K562 (cell line): ENCODE data around the gene GPR25. TPM values are rescaled to one million over a fixed set of nuclear protein-coding genes. Genes with fewer than 3 reads are reported as not detected.

Experiments used
- ATAC-seq: fragments of 200-7000 bp; cut with Tn5 transposase; 3 replicates; pipeline ENCODE4 v1.9.1; 2020; ENCODE audit warnings: moderate library complexity
- BruUV-seq: library from RNA; stranded (reverse); fragments of 400-500 nt; replicated peaks from 2 replicates; lab custom pipeline; 2021; lab: Mats Ljungman, UMichigan
- CTCF ChIA-PET: fragments of 300-600 bp; formaldehyde crosslinking; extraction: SDS; loops from one replicate; lab custom pipeline; 2021; ENCODE audit warnings: low intra/inter-chr PET ratio; lab: Yijun Ruan, JAX
- POLR2A ChIA-PET: fragments of 300-600, 350-650 bp; sonication (Branson Sonifier 250); formaldehyde crosslinking; extraction: SDS; loops from one replicate; lab custom pipeline; 2021; ENCODE audit warnings: antibody characterized with exemption, inconsistent platforms; lab: Yijun Ruan, JAX
- DNase-seq, 4 experiments: peaks; one replicate each; pipeline versions ENCODE4 v3.0.0 to v3.0.0-alpha.2; 2011 to 2018; ENCODE audit warnings: low spot score in 3 of 4, mixed read lengths in 3 of 4; ENCODE audit errors: extremely low read depth in 1 of 4
- FAIRE-seq: peaks from 2 replicates; lab custom pipeline; 2011; peaks lifted over from hg19 to GRCh38; lab: Jason Lieb, UNC
- H2AFZ ChIP-seq: 2 replicates; pipeline ENCODE4 v1.6.0; 2011; ENCODE audit warnings: low read depth, low read length, control low read depth, inconsistent platforms
- H3K27ac ChIP-seq: fragments of 200-600 bp; 3 replicates; pipeline ENCODE4 v1.8.0; 2011; ENCODE audit warnings: low read depth, mild to moderate bottlenecking, control low read depth, inconsistent platforms, low read length, moderate library complexity, mixed read lengths; ENCODE audit errors: extremely low read depth
- H3K27me3 ChIP-seq, 2 experiments: fragments of 300-600 bp in 1 of 2; 2 replicates in 1 of 2; 3 replicates in 1 of 2; pipeline versions ENCODE4 v1.6.0 to v1.8.0; 2011; ENCODE audit warnings: inconsistent platforms in 2 of 2, low read length in 2 of 2, mild to moderate bottlenecking in 1 of 2, mixed read lengths in 1 of 2, moderate library complexity in 1 of 2; ENCODE audit not compliant: control insufficient read depth in 2 of 2, insufficient read depth in 2 of 2
- H3K36me3 ChIP-seq: fragments of 300-600 bp; 3 replicates; pipeline ENCODE4 v1.8.0; 2011; ENCODE audit warnings: mild to moderate bottlenecking, low read length, inconsistent platforms; ENCODE audit not compliant: control insufficient read depth, insufficient read depth
- H3K4me1 ChIP-seq, 2 experiments: fragments of 200-600 bp in 1 of 2; replicated peaks in 1 of 2; 2 replicates in 1 of 2; 3 replicates in 1 of 2; pipeline versions ENCODE4 v1.5.1 to v1.8.0; 2011; ENCODE audit warnings: inconsistent platforms in 2 of 2, low read length in 2 of 2, mild to moderate bottlenecking in 1 of 2, mixed read lengths in 1 of 2, moderate library complexity in 1 of 2; ENCODE audit not compliant: control insufficient read depth in 2 of 2, insufficient read depth in 2 of 2
- H3K4me2 ChIP-seq: 2 replicates; pipeline ENCODE4 v1.6.1; 2011; ENCODE audit warnings: low read length, control low read depth, inconsistent platforms, mixed read lengths; ENCODE audit not compliant: insufficient read depth
- H3K4me3 ChIP-seq: fragments of 200-600 bp; sonication (generic), shearing (Covaris generic); 2 replicates; pipeline ENCODE4 v1.5.1; 2016; ENCODE audit warnings: control low read depth, inconsistent platforms
- H3K79me2 ChIP-seq: fragments of 200-600 bp; 3 replicates; pipeline ENCODE4 v1.8.0; 2011; ENCODE audit warnings: low read length, inconsistent platforms; ENCODE audit not compliant: control insufficient read depth, insufficient read depth
- H3K9ac ChIP-seq, 2 experiments: 2 replicates each; pipeline versions ENCODE4 v1.6.0 to v1.6.1; 2011; ENCODE audit warnings: low read depth in 2 of 2, low read length in 2 of 2, control low read depth in 1 of 2, inconsistent platforms in 1 of 2, mild to moderate bottlenecking in 1 of 2, mixed read lengths in 1 of 2; ENCODE audit not compliant: insufficient read depth in 1 of 2
- H3K9me1 ChIP-seq: one replicate; pipeline ENCODE4 v1.6.0; 2011; ENCODE audit warnings: inconsistent platforms, mild to moderate bottlenecking, low read length, moderate library complexity; ENCODE audit not compliant: control insufficient read depth, insufficient read depth
- H3K9me3 ChIP-seq: replicated peaks from 2 replicates; pipeline ENCODE4 v1.5.1; 2011; ENCODE audit warnings: low read depth, low read length, inconsistent platforms; ENCODE audit not compliant: control insufficient read depth, insufficient read depth
- H4K20me1 ChIP-seq: replicated peaks from 2 replicates; pipeline ENCODE4 v1.6.1; 2011; ENCODE audit warnings: low read length, inconsistent platforms, mixed read lengths; ENCODE audit not compliant: control insufficient read depth, insufficient read depth
- HMGXB4 ChIP-seq: sonication (generic); formaldehyde crosslinking; IDR thresholded peaks from 2 replicates; pipeline ENCODE4 v1.8.1; 2023; ENCODE audit warnings: mild to moderate bottlenecking, missing genetic modification reagents
- WGBS: fragments of 100-300 bp; shearing (Covaris generic); methylation state at CpG from one replicate; pipeline ENCODE4 v1.1.6; 2016; ENCODE audit warnings: low coverage, mixed read lengths; ENCODE audit not compliant: insufficient coverage; ENCODE audit errors: missing lambda C conversion rate; 5-methylcytosine and 5-hydroxymethylcytosine counted together
- in situ Hi-C: fragments of 300-500 bp; cut with MboI; formaldehyde crosslinking; loops from 4 replicates; pipeline ENCODE4 v1.15.0; 2018; ENCODE audit warnings: inconsistent platforms, mixed read lengths
- intact Hi-C: fragments of 100-400 bp; cut with micrococcal nuclease; formaldehyde crosslinking; loops from 2 replicates; pipeline ENCODE4 v1.14.2; 2022
- polyA plus RNA-seq, 8 experiments: library from polyadenylated mRNA; depleted of rRNA in 4 of 8; stranded (reverse) in 5 of 8; unstranded in 3 of 8; fragments of >200 nt; fragmentation: Nextera tagmentation in 2 of 8; fragmentation: Illumina TruSeq in 1 of 8; extraction: Ambion mirVana in 2 of 8; extraction: Trizol in 1 of 8; gene quantifications; 2 replicates each; pipeline versions ENCODE4 v1.2.1 to v1.2.3, GENCODE V29; 2011 to 2014; ENCODE audit warnings: inconsistent platforms in 1 of 8, missing spikeins in 1 of 8
- total RNA-seq, 7 experiments: library from RNA; depleted of rRNA in 6 of 7; stranded (reverse); fragments of >200 nt in 6 of 7; fragmentation: Illumina TruSeq in 2 of 7; extraction: Trizol in 2 of 7; gene quantifications; 2 replicates each; pipeline versions ENCODE4 v1.2.1 to v1.2.3, GENCODE V29; 2011 to 2021; ENCODE audit warnings: low replicate concordance in 1 of 7

Gene GPR25
- total and polyA plus RNA-seq, 9 of the 15 experiments (the other 6 are each of a cell fraction or from before 2014, with no cell fraction given): not detected

DNA sequence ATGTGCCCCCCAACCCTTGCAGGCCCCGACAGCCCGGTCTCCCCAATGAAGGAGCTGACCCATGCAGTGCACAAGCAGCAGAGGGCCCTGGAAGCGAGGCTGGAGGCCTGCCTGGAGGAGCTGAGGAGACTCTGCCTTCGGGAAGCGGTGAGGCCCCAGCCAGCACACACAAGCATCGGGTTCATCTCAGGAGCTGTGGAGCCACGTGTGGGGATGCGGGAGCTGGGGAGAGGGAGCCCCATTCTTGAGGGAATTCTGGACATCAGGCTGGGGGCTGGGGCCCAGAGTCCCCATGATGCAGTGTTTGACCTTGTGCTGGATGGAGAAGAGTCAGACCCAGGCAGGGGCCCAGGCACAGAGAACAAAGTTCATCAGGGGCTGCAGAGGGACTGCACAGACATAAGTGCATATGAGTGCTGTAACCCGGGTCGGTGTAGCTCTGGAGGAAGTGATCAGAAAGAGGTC, 26.7 kb downstream of the GPR25 start:
- Histone ChIP-seq H3K4me1 (peaks cover 0 to 20% of the 10 kb centered on the region in 2 experiments; a peak in 1 of 5 replicates), H3K27me3 (peaks cover 54 to 91% of the 10 kb centered on the region in 2 experiments), H3K4me3 (no peak overlapping the region), H4K20me1 (peaks cover 26% of the 10 kb centered on the region), H2AFZ (no peak overlapping the region), H3K27ac (no peak overlapping the region), H3K9me3 (no peaks in the 10 kb centered on the region), H3K79me2 (no peaks in the 10 kb centered on the region), H3K4me2 (no peak overlapping the region), H3K9me1 (no peaks in the 10 kb centered on the region), H3K9ac (no peak overlapping the region), H3K36me3 (no peaks in the 10 kb centered on the region)
- ChIA-PET CTCF (no interaction called here), POLR2A (interaction anchor here (1.1 kb wide), 1 partner anchor 10 kb away, joined by 3 read pairs; no protein-coding TSS in a partner anchor)
- no peak for TF ChIP-seq HMGXB4 (CRISPR knock-in tag)
- BruUV-seq: no TSS peak
- no peak for ATAC-seq
- DNase-seq: no peak
- in situ Hi-C loops: no loop called here
- intact Hi-C loops: no loop called here
- WGBS: 4% methylated on average over 10 of the region's 10 CpGs
- no peak for FAIRE-seq
